NCI-H1436 treated with DMSO at 0.1 percent for 48 hours (cell line): Measurements from ENCODE around the gene SLC2A13.
"Not testable (repeated sequence)": the region's sequence is repeated elsewhere in the genome, so short reads cannot be mapped to it uniquely, and the experiment has no call there.

Experiments used
- DNase-seq: peaks from one replicate; lab custom pipeline; 2025; lab: John Stamatoyannopoulos, UW

The SLC2A13 gene

GRCh38 chr12:39807043-39807442, 298.8 kb downstream of the SLC2A13 start:
- DNase-seq, result no peak

- no peak for DNase-seq
Observed at GRCh38 chr12:39805651-39806050, 300.2 kb downstream of the SLC2A13 start.

DNA sequence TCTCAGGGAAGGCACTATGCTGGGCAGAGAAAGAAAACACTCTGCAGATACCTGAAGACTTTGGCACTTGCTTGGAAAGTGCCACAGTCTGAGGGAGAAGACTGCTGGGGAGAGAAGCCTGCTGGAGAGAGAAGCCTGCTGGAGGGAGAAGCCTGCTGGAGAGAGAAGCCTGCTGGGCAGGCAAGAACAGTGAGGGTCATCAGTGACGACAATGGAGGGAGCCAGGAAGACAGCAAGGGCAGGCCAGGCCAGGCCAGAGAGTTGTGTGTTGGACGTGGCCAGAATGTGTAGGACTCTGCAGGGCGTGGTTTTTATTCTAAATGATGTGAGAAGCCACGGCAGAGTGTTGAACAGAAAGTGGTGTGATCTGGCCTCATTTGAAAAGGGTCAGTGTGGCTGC, 301.0 kb downstream of the SLC2A13 start:
- no peak for DNase-seq

- DNase-seq, result no peak
Observed at GRCh38 chr12:39804479-39804878, 301.4 kb downstream of the SLC2A13 start.

GRCh38 chr12:39803151-39803550, 302.7 kb downstream of the SLC2A13 start:
- no peak for DNase-seq

DNA sequence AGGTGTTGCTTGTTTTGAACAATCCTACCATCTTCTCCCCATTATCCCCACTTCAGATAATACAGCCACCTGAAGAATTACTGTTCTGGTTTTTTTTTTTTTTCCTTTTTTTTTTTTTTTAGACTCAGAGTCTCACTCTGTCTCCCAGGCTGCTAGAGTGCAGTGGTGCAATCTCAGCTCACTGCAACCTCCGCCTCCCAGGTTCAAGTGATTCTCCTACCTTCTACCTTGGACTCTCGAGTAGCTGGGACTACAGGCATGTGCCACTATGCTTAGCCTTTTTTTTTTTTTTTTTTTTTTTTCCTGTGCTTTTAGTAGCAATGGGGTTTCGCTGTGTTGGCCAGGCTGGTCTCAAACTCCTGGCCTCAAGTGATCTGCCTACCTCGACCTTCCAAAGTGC, 306.9 kb downstream of the SLC2A13 start:
- DNase-seq, result no peak

DNA sequence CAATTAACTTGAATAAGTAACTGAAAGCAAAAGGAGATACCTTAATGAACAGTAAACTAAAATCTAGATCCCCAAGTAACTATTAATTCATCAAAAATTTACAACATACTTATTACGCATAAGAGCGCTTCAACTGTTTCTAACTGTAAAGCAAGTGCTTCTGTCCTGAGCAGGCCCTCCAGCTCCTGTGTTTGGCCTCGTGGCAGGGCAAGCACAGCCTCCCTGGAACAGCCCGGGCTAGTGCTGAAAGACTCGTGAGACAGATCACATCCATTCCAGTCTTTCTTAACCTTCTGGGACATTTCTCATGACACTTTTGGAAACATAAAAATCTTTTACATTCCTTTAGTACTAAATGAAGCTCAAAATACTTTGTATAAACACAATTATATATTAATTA, 307.5 kb downstream of the SLC2A13 start:
- no peak for DNase-seq

DNA sequence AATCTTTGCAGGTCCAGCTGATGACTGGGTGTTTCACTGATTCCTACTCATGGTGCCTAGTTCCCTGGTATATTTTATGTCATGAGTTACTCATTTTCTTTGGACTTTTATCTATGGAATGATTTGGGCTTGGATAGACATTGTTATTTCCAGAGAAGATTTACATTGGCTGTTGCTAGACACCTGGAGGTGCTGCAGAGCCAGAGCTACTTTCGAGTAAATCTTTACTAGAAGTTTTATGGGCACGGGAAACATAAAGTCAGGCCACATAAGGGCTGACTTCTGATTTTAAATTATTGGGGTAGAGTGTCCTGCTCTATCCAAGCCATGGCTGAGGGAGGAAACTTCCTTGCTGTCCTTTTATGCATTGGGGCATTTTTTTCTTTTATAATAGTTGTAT, 310.4 kb downstream of the SLC2A13 start:
- no peak for DNase-seq

GRCh38 chr12:39792938-39793337, 312.9 kb downstream of the SLC2A13 start:
- no peak for DNase-seq

DNA sequence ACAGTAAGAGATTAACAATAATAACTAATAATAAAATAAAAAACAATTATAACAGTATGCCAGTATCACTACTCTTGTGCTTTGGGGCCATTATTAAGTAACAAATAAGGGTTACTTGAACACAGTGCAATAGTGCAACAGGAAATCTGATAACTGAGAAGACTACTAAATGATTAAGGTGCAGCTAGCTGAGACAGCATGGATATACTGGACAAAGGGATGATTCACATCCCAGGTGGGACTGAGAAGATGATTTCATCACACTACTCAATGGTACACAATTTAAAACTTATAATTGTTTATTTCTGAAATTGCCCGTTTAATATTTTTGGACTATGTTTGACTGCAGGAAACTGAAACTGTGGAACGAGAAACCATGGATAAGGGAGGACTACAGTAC, 317.6 kb downstream of the SLC2A13 start:
- no peak for DNase-seq

- DNase-seq, result not testable (repeated sequence)
Observed at GRCh38 chr12:39785814-39786213, 320.1 kb downstream of the SLC2A13 start.

- no peak for DNase-seq
Observed at GRCh38 chr12:39782026-39782545, 323.8 kb downstream of the SLC2A13 start.

- DNase-seq, result peak; percentile 49
Observed at GRCh38 chr12:39780913-39781446, 324.9 kb downstream of the SLC2A13 start.

DNA sequence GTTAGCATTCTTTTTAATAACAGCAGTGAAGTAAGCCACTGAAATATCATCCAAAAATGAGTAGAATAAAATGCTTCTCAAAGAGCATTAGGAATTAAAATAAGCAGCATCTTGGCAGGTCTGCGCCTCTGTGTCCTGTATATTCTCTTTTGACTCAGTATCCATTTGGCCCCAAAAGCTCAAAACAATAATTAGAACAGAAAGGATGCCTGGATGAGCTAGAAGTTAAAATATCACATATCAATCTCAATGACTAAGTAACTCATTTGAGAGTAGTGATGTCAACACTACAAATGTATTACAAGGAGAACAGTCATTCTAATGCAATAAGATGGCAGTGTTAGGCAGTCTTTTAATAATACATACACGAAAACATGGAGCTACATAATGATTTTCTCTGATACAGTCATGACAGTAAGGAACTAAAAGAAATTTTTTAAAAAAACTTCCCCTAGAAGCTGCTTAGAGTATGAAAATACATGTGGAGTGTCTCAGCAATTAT, 325.4 kb downstream of the SLC2A13 start:
- no peak for DNase-seq

DNA sequence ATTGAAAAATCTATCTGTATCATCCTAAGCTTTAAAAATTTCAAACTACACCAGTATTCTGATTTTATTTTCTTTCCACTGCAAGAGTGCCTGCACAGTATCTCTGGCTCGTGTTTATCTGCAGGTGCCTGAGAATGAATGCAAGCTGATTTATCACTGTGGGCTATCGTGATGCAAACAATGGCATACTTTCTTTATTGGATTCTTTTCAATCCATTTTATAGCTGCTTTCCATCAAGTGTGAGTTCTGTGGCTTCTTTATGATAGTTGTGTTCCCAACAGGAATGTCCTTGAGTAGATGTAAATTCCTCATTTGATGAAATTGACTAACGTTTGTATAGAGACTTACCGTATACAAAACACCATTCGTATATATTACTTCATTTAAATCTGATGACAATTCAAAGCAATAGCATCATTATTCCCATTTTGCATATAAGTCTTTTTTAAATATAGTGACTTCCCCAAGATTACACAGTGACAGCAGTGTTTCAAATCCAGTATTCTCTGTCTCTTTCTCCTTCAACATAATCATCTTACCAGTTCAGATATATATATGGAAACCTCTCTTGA, 326.0 kb downstream of the SLC2A13 start:
- no peak for DNase-seq

DNA sequence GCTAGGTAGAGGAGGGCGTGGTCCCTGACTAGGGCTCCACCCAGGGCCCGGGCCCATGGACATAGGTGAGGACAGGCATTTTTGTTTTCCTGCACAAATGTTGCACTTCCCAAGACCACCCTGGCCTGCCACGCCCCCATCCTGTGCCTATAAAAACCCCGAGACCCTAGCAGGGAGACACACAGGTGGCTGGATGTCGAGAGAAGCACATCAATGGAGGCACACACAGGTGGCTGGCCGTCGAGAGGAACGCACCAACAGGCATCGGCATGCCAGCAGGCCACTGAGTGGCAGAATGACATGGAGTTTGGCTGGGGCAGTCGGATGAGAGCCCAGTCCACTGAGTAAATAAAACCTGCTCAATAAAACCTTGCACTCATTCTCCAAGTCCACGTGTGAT, 328.4 kb downstream of the SLC2A13 start:
- DNase-seq, result no peak

GRCh38 chr12:39773266-39773665, 332.6 kb downstream of the SLC2A13 start:
- DNase-seq, result no peak

- DNase-seq, result no peak
Observed at GRCh38 chr12:39772821-39773259, 333.0 kb downstream of the SLC2A13 start.

GRCh38 chr12:39771456-39771855, 334.4 kb downstream of the SLC2A13 start:
- DNase-seq, result no peak

GRCh38 chr12:39764944-39765560, 340.8 kb downstream of the SLC2A13 start:
- DNase-seq, result no peak

- DNase-seq, result no peak
Observed at GRCh38 chr12:39763890-39764169, 342.1 kb downstream of the SLC2A13 start.

- DNase-seq, result no peak
Observed at GRCh38 chr12:39763071-39763889, 342.6 kb downstream of the SLC2A13 start.

DNA sequence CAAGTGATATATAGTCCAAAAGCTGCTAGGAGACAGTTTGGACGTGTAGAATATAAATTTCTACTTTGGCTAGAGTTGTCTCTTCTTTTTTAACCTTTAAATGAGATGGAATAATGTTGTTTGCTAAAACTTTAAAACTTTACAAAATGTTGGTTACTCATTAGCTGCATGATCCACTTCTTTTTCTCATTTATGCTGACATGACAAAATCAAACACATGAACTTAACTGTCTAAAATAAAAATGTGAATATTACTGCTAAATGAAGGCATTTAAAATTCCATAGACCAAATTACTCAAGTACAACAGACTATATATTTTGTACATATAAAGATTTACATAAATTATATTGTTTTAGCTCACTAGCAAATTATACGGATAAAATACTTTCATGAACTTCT, 350.4 kb downstream of the SLC2A13 start:
- no peak for DNase-seq
